Ishikawa (cell line): ENCODE results near the gene RIN3.

Experiments used
- CEBPB ChIP-seq: IDR thresholded peaks from 2 replicates; pipeline ENCODE4 v1.6.1; 2012
- CREB1 ChIP-seq: IDR thresholded peaks from 2 replicates; pipeline ENCODE4 v1.6.1; 2012; ENCODE audit warnings: low read depth
- EGR1 ChIP-seq: IDR thresholded peaks from 2 replicates; pipeline ENCODE4 v1.6.1; 2012
- EP300 ChIP-seq: IDR thresholded peaks from 2 replicates; pipeline ENCODE4 v1.6.1; 2012; ENCODE audit warnings: borderline replicate concordance
- FOXM1 ChIP-seq: IDR thresholded peaks from 2 replicates; pipeline ENCODE4 v1.6.1; 2012; ENCODE audit warnings: low read depth, borderline replicate concordance
- MAX ChIP-seq: IDR thresholded peaks from 2 replicates; pipeline ENCODE4 v1.6.1; 2012
- NFIC ChIP-seq: IDR thresholded peaks from 2 replicates; pipeline ENCODE4 v1.6.1; 2012
- RAD21 ChIP-seq: IDR thresholded peaks from 2 replicates; pipeline ENCODE4 v1.6.1; 2012; ENCODE audit warnings: low read depth
- TAF1 ChIP-seq: IDR thresholded peaks from 2 replicates; pipeline ENCODE4 v1.6.1; 2012; ENCODE audit warnings: low read depth, mild to moderate bottlenecking
- TCF12 ChIP-seq: IDR thresholded peaks from 2 replicates; pipeline ENCODE4 v1.6.1; 2012; ENCODE audit warnings: low read depth
- TEAD4 ChIP-seq: IDR thresholded peaks from 2 replicates; pipeline ENCODE4 v1.6.1; 2012
- USF1 ChIP-seq: IDR thresholded peaks from 2 replicates; pipeline ENCODE4 v1.6.1; 2012
- YY1 ChIP-seq: IDR thresholded peaks from 2 replicates; pipeline ENCODE4 v1.6.1; 2012; ENCODE audit warnings: low read depth
- ZBTB7A ChIP-seq: IDR thresholded peaks from 2 replicates; pipeline ENCODE4 v1.6.1; 2012; ENCODE audit warnings: low read depth
- TF ChIP-seq, protein P1 (sequence below): IDR thresholded peaks from 2 replicates; pipeline ENCODE4 v1.6.1; 2012; ENCODE audit warnings: low read depth, mild to moderate bottlenecking

RIN3 gene

GRCh38 chr14:92513204-92513965 is at the start of gene RIN3:
TSS of gene RIN3 (plus strand) at chr14:92513781. CDS start at chr14:92513933, 152 bp downstream.
- TF ChIP-seq EGR1 (no peak), TCF12 (no peak), NFIC (no peak), YY1 (no peak), MAX (no peak; the same call in 1 of the 2 replicates), EP300 (peak; percentile 45; the same call in 1 of the 2 replicates), CREB1 (no peak), CEBPB (no peak), RAD21 (no peak), ZBTB7A (peak; percentile 23; the same call in 1 of the 2 replicates), FOXM1 (no peak), USF1 (no peak), TAF1 (peak; percentile 19; the same call in 1 of the 2 replicates), TEAD4 (peak; percentile 28; the same call in 1 of the 2 replicates)
- TF ChIP-seq, protein P1, sequence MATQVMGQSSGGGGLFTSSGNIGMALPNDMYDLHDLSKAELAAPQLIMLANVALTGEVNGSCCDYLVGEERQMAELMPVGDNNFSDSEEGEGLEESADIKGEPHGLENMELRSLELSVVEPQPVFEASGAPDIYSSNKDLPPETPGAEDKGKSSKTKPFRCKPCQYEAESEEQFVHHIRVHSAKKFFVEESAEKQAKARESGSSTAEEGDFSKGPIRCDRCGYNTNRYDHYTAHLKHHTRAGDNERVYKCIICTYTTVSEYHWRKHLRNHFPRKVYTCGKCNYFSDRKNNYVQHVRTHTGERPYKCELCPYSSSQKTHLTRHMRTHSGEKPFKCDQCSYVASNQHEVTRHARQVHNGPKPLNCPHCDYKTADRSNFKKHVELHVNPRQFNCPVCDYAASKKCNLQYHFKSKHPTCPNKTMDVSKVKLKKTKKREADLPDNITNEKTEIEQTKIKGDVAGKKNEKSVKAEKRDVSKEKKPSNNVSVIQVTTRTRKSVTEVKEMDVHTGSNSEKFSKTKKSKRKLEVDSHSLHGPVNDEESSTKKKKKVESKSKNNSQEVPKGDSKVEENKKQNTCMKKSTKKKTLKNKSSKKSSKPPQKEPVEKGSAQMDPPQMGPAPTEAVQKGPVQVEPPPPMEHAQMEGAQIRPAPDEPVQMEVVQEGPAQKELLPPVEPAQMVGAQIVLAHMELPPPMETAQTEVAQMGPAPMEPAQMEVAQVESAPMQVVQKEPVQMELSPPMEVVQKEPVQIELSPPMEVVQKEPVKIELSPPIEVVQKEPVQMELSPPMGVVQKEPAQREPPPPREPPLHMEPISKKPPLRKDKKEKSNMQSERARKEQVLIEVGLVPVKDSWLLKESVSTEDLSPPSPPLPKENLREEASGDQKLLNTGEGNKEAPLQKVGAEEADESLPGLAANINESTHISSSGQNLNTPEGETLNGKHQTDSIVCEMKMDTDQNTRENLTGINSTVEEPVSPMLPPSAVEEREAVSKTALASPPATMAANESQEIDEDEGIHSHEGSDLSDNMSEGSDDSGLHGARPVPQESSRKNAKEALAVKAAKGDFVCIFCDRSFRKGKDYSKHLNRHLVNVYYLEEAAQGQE = no peak

GRCh38 chr14:92464156-92464555 is 49.4 kb upstream of the RIN3 start:
- no peak for TF ChIP-seq ZBTB7A
- no peak for TF ChIP-seq TEAD4
- TF ChIP-seq CREB1 = no peak
- TF ChIP-seq CEBPB = no peak
- TF ChIP-seq YY1 = no peak
- TF ChIP-seq TAF1 = no peak
- TF ChIP-seq USF1 = no peak
- no peak for TF ChIP-seq EP300
- TF ChIP-seq FOXM1 = no peak
- TF ChIP-seq TCF12 = no peak
- no peak for TF ChIP-seq RAD21
- TF ChIP-seq EGR1 = no peak

DNA sequence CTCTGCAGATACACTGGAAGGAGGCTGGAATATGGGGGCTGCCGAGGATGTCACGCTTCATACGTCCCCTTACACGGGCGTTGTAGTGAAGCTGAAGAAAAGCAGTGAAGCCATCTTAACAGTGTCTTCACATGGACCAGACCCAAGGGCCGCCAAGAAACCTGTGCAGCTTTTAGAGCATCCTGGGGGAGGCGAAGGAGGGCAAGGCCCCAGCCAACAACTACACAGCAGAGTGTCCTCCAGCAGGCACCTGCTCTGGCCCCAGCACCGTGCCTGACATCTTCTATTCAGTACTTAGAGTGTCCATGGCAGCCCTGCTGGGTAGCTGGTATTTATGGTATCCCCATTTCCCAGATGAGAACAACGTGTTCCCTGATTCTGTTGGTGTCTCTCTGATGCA is 48.9 kb upstream of the RIN3 start:
- TF ChIP-seq RAD21 = no peak
- TF ChIP-seq EGR1 = no peak
- no peak for TF ChIP-seq YY1
- TF ChIP-seq CREB1 = no peak
- TF ChIP-seq EP300 = no peak
- TF ChIP-seq USF1 = no peak
- TF ChIP-seq CEBPB = no peak
- TF ChIP-seq TCF12 = no peak
- TF ChIP-seq ZBTB7A = no peak
- TF ChIP-seq TEAD4 = no peak
- no peak for TF ChIP-seq TAF1
- TF ChIP-seq, protein P1 = no peak
- no peak for TF ChIP-seq FOXM1
- no peak for TF ChIP-seq NFIC
- no peak for TF ChIP-seq MAX

DNA sequence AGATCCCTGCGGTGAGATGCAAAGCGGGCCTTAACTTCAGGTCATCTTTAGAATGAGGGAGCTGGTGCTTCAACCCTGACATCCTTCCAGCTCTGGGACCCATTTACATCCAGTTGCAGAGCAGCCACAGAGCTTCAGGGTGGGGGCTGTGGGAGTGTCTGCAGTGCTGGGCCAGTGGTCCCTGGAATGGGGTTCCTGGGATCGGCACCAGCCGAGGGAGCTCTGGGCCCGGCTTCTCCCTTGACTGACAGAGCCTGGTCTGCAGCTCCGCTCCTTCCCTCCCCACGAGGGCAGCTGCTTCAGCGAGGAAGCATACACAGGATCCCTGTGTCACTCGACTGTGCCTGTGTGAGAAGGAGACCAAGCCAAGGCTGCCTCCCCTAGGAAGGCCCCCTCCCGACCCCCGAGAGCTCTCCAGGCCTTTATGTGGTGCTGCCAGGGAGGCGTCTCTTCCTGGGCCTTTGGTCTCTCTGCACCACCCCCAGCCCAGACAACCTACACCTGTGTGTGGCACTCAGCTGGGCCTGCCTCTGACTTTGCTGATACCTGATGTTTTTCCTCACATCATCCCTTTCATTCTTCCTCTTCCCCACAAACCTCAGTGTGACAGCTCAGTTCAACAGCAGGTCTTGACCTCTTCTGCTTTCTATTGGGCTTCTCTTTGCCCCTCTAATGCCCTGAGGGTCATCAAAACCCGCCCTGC is 48.1 kb upstream of the RIN3 start:
- TF ChIP-seq TEAD4 = no peak
- TF ChIP-seq ZBTB7A = no peak
- no peak for TF ChIP-seq EP300
- TF ChIP-seq NFIC = no peak
- TF ChIP-seq CEBPB = no peak
- TF ChIP-seq TCF12 = no peak
- no peak for TF ChIP-seq YY1
- no peak for TF ChIP-seq EGR1
- TF ChIP-seq CREB1 = no peak
- TF ChIP-seq FOXM1 = no peak
- no peak for TF ChIP-seq MAX
- TF ChIP-seq TAF1 = no peak
- TF ChIP-seq USF1 = no peak
- TF ChIP-seq RAD21 = no peak
- TF ChIP-seq, protein P1 = no peak
